Loucy (cell line): ENCODE measurements around the gene CDA.
A peak's percentile ranks its signal among the peaks of the same experiment; 100 is the strongest.

Experiments used
- H2AFZ ChIP-seq: fragments of 200-600 bp; sonication (generic); 2 replicates; pipeline ENCODE4 v1.6.0; 2016; ENCODE audit warnings: antibody characterized with exemption, mild to moderate bottlenecking, low read length, moderate library complexity
- H3F3A ChIP-seq: fragments of 200-600 bp; 2 replicates; pipeline ENCODE4 v1.6.0; 2016; ENCODE audit warnings: antibody characterized with exemption, low read depth, mild to moderate bottlenecking
- H3K27me3 ChIP-seq: fragments of 200-600 bp; sonication (generic); 2 replicates; pipeline ENCODE4 v1.6.1; 2014; ENCODE audit warnings: low read length, mild to moderate bottlenecking; ENCODE audit not compliant: insufficient read depth, poor library complexity, severe bottlenecking
- H3K36me3 ChIP-seq: fragments of 200-600 bp; sonication (generic); 2 replicates; pipeline ENCODE4 v1.6.1; 2016; ENCODE audit warnings: low read length; ENCODE audit not compliant: insufficient read depth
- H3K4me1 ChIP-seq: fragments of 200-600 bp; sonication (generic); 2 replicates; pipeline ENCODE4 v1.5.1; 2014; ENCODE audit warnings: low read length, mild to moderate bottlenecking; ENCODE audit not compliant: insufficient read depth, poor library complexity, severe bottlenecking
- H3K4me2 ChIP-seq: fragments of 200-600 bp; sonication (generic); 2 replicates; pipeline ENCODE4 v1.6.0; 2014; ENCODE audit warnings: antibody characterized with exemption, low read length, low read depth, mild to moderate bottlenecking; ENCODE audit not compliant: poor library complexity, severe bottlenecking
- H3K4me3 ChIP-seq: fragments of 200-600 bp; sonication (generic); 2 replicates; pipeline ENCODE4 v1.5.1; 2014; ENCODE audit warnings: low read length, mild to moderate bottlenecking, mixed read lengths; ENCODE audit not compliant: poor library complexity, severe bottlenecking
- H3K79me2 ChIP-seq: fragments of 200-600 bp; sonication (generic); 2 replicates; pipeline ENCODE4 v1.6.1; 2014; ENCODE audit warnings: low read length; ENCODE audit not compliant: insufficient read depth
- H3K9ac ChIP-seq: fragments of 200-600 bp; sonication (generic); 2 replicates; pipeline ENCODE4 v1.6.0; 2014; ENCODE audit warnings: mild to moderate bottlenecking, low read depth, low read length, moderate library complexity; ENCODE audit not compliant: poor library complexity, severe bottlenecking
- H3K9me2 ChIP-seq: fragments of 200-600 bp; sonication (generic); replicated peaks from 2 replicates; pipeline ENCODE4 v1.6.1; 2016; ENCODE audit warnings: low read depth, low read length, mixed read lengths
- H3K9me3 ChIP-seq: fragments of 200-600 bp; sonication (generic); 2 replicates; pipeline ENCODE4 v1.6.1; 2014; ENCODE audit warnings: mild to moderate bottlenecking, antibody characterized with exemption, low read length, low read depth; ENCODE audit not compliant: insufficient read depth
- H4K20me1 ChIP-seq: fragments of 200-600 bp; sonication (generic); 2 replicates; pipeline ENCODE4 v1.6.0; 2014; ENCODE audit warnings: antibody characterized with exemption, low read length, mild to moderate bottlenecking; ENCODE audit not compliant: insufficient read depth, poor library complexity, severe bottlenecking
- EZH2phosphoT487 ChIP-seq: fragments of 200-600 bp; IDR thresholded peaks from 2 replicates; pipeline ENCODE4 v1.6.1; 2018; ENCODE audit warnings: antibody characterized with exemption, mild to moderate bottlenecking, moderate library complexity, borderline replicate concordance
- TF ChIP-seq, protein P1 (sequence below): fragments of 200-600 bp; sonication (generic); conservative IDR thresholded peaks from 2 replicates; pipeline ENCODE4 v1.5.1; 2014; ENCODE audit warnings: mild to moderate bottlenecking, antibody characterized with exemption, low read length

CDA gene

DNA sequence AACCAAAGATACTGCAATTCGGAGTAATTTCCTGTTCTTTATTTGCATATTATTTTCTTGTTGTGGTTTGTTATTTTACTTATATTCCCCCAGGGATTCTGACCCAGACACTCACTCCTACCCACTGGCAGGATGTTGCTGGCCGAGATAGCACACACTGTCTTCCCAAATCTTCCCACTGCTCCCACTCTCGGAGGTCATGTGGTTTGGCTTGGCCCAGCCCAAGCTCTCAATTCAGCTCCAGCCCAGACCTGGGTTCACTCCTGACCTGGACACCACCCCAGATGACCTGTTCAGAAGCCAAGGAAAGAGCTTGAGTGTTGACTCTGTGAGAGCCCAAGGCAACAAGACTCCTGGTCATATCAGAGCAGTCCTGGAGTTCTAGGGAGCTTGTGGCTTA lies 37.7 kb upstream of the CDA start:
- H3K4me2 ChIP-seq = no peak overlapping the region
- TF ChIP-seq, protein P1, sequence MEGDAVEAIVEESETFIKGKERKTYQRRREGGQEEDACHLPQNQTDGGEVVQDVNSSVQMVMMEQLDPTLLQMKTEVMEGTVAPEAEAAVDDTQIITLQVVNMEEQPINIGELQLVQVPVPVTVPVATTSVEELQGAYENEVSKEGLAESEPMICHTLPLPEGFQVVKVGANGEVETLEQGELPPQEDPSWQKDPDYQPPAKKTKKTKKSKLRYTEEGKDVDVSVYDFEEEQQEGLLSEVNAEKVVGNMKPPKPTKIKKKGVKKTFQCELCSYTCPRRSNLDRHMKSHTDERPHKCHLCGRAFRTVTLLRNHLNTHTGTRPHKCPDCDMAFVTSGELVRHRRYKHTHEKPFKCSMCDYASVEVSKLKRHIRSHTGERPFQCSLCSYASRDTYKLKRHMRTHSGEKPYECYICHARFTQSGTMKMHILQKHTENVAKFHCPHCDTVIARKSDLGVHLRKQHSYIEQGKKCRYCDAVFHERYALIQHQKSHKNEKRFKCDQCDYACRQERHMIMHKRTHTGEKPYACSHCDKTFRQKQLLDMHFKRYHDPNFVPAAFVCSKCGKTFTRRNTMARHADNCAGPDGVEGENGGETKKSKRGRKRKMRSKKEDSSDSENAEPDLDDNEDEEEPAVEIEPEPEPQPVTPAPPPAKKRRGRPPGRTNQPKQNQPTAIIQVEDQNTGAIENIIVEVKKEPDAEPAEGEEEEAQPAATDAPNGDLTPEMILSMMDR = no peak
- no peak for TF ChIP-seq EZH2phosphoT487
- no peak overlapping the region for H3K4me3 ChIP-seq
- peak overlapping the region; percentile 9; the same call in 1 of the 2 replicates for H2AFZ ChIP-seq
- no peaks in the 10 kb centered on the region for H3F3A ChIP-seq
- H4K20me1 ChIP-seq = no peaks in the 10 kb centered on the region
- no peaks in the 10 kb centered on the region for H3K27me3 ChIP-seq
- no peak overlapping the region for H3K9ac ChIP-seq
- H3K9me2 ChIP-seq = no peaks in the 10 kb centered on the region
- no peaks in the 10 kb centered on the region for H3K79me2 ChIP-seq
- H3K4me1 ChIP-seq = peaks cover 7% of the 10 kb centered on the region
- no peaks in the 10 kb centered on the region for H3K9me3 ChIP-seq
- no peaks in the 10 kb centered on the region for H3K36me3 ChIP-seq

DNA sequence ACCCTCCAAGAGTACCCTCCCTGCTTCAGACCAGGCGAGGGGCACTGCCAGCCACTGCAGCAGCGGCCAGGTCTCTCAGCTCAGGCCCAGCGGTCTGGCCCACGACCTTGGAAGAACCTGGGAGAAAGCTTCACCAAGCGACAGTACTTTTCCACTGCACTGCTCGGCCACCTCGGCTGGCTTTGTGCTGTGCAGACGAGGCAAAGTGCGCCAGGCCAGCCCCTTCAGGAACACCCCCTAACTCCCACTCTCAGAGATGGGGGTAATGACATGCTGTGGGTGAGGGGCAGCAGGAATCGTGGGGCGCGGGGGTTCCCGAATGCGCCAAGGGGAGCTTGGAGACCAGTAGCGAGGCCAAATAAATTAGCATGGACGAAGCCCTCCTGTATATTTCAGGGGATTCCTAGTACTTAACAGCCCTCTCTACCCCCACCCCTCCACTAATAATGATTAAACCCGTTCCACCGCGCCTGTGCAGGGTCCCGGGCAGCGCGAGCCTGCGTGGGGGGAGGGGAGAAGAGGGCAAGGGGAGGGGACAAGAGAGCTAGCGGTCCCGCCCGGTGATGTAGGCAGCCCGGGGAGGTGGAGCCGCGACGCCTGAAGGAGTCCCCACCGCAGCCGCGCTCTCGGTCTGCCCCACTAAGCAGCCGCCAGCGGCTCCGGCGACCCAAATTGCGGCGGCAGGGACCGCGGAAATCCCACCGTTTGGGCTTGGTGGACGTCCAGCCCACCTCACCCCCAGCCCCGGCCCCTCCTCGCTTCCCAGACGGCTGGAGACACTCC lies 36.8 kb upstream of the CDA start, which contains the start of gene FAM43B:
FAM43B (plus strand) TSS at position 629 of the 783 bp plus-strand sequence. CDS start 401 bp downstream, outside the sequence.
- Histone ChIP-seq H4K20me1 (no peaks in the 10 kb centered on the region), H3K36me3 (no peaks in the 10 kb centered on the region), H3F3A (no peaks in the 10 kb centered on the region), H3K79me2 (no peaks in the 10 kb centered on the region), H2AFZ (no peak within 1 kb of the TSS), H3K9me2 (no peaks in the 10 kb centered on the region), H3K9ac (no peak within 1 kb of the TSS), H3K4me1 (peaks cover 7% of the 10 kb centered on the region), H3K4me3 (no peak within 1 kb of the TSS), H3K9me3 (no peaks in the 10 kb centered on the region), H3K27me3 (no peaks in the 10 kb centered on the region), H3K4me2 (no peak within 1 kb of the TSS)
- no peak for TF ChIP-seq EZH2phosphoT487
- TF ChIP-seq, protein P1 = no peak

DNA sequence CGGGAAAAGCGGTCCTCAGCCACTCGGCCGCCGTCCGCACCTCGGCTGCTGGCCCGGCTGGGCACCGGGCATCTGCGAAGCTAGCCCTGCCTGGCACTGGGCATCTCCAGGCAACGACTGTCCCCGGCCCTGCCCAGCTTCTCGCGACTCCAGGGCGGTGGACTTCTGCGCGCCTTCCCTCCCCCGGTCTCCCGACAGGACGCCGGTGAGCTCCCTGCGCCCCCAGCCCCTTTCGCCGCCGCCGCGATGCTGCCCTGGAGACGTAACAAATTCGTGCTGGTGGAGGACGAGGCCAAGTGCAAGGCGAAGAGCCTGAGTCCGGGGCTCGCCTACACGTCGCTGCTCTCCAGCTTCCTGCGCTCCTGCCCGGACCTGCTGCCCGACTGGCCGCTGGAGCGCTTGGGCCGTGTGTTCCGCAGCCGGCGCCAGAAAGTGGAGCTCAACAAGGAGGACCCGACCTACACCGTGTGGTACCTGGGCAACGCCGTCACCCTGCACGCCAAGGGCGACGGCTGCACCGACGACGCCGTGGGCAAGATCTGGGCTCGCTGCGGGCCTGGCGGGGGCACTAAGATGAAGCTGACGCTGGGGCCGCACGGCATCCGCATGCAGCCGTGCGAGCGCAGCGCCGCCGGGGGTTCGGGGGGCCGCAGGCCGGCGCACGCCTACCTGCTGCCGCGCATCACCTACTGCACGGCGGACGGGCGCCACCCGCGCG lies 36.0 kb upstream of the CDA start:
- Histone ChIP-seq H4K20me1 (no peaks in the 10 kb centered on the region), H3K9me3 (no peaks in the 10 kb centered on the region), H3K27me3 (no peaks in the 10 kb centered on the region), H3K4me3 (no peak overlapping the region), H3K9ac (no peak overlapping the region), H2AFZ (no peak overlapping the region), H3K9me2 (no peaks in the 10 kb centered on the region), H3K79me2 (no peaks in the 10 kb centered on the region), H3K4me2 (no peak overlapping the region), H3F3A (no peaks in the 10 kb centered on the region), H3K4me1 (peaks cover 7% of the 10 kb centered on the region), H3K36me3 (no peaks in the 10 kb centered on the region)
- TF ChIP-seq EZH2phosphoT487 = no peak
- TF ChIP-seq, protein P1 = no peak
